Mononuclear cell (primary cell): ENCODE results near the gene AMPH. TPM values are rescaled to one million over a fixed set of nuclear protein-coding genes. Genes with fewer than 3 reads are reported as not detected.
"Not testable (repeated sequence)": the region's sequence is repeated elsewhere in the genome, so short reads cannot be mapped to it uniquely, and the experiment has no call there.

Source experiments
- H3K27me3 ChIP-seq: 2 replicates; pipeline ENCODE4 v1.6.0; 2011; ENCODE audit warnings: low read length, control low read depth; ENCODE audit not compliant: insufficient read depth
- H3K4me1 ChIP-seq: 2 replicates; pipeline ENCODE4 v1.5.1; 2011; ENCODE audit warnings: mild to moderate bottlenecking, low read length, control low read depth; ENCODE audit not compliant: insufficient read depth
- H3K4me3 ChIP-seq: 2 replicates; pipeline ENCODE4 v1.5.1; 2011; ENCODE audit warnings: mild to moderate bottlenecking, low read length, moderate library complexity
- H3K9me3 ChIP-seq: 2 replicates; pipeline ENCODE4 v1.5.1; 2011; ENCODE audit warnings: low read depth, mild to moderate bottlenecking, control low read depth, low read length
- total RNA-seq: library from RNA; depleted of rRNA; stranded (reverse); fragments of >200 nt; gene quantifications from one replicate; pipeline ENCODE4 v1.2.3, GENCODE V29; 2012

Gene AMPH
- total RNA-seq, 1 donor = 0.10 TPM

GRCh38 chr7:38580485-38580884 is 50.7 kb downstream of the AMPH start:
- Histone ChIP-seq H3K27me3 (no peaks in the 10 kb centered on the region), H3K9me3 (no peaks in the 10 kb centered on the region), H3K4me3 (no peak overlapping the region), H3K4me1 (no peaks in the 10 kb centered on the region)

GRCh38 chr7:38574086-38574485 is 57.1 kb downstream of the AMPH start:
- no peak overlapping the region for H3K4me3 ChIP-seq
- no peaks in the 10 kb centered on the region for H3K9me3 ChIP-seq
- no peaks in the 10 kb centered on the region for H3K4me1 ChIP-seq
- no peaks in the 10 kb centered on the region for H3K27me3 ChIP-seq

- not testable (repeated sequence) for H3K4me3 ChIP-seq, H3K27me3 ChIP-seq, H3K9me3 ChIP-seq, H3K4me1 ChIP-seq
These were observed 59.6 kb downstream of the AMPH start for GRCh38 chr7:38571620-38572019.

- H3K9me3 ChIP-seq = no peaks in the 10 kb centered on the region
- H3K27me3 ChIP-seq = no peaks in the 10 kb centered on the region
- H3K4me1 ChIP-seq = no peaks in the 10 kb centered on the region
- no peak overlapping the region for H3K4me3 ChIP-seq
These were observed 62.7 kb downstream of the AMPH start for GRCh38 chr7:38568497-38568896.

- H3K27me3 ChIP-seq = no peaks in the 10 kb centered on the region
- no peaks in the 10 kb centered on the region for H3K9me3 ChIP-seq
- H3K4me1 ChIP-seq = no peaks in the 10 kb centered on the region
- no peak overlapping the region for H3K4me3 ChIP-seq
These were observed 65.9 kb downstream of the AMPH start for GRCh38 chr7:38565289-38565688.

- Histone ChIP-seq H3K4me3 (no peak overlapping the region), H3K27me3 (no peaks in the 10 kb centered on the region), H3K4me1 (no peaks in the 10 kb centered on the region), H3K9me3 (no peaks in the 10 kb centered on the region)
These were observed 67.4 kb downstream of the AMPH start for GRCh38 chr7:38563741-38564140.

GRCh38 chr7:38561166-38561565 is 70.0 kb downstream of the AMPH start:
- no peak overlapping the region for H3K4me3 ChIP-seq
- H3K9me3 ChIP-seq = no peaks in the 10 kb centered on the region
- H3K4me1 ChIP-seq = no peaks in the 10 kb centered on the region
- H3K27me3 ChIP-seq = peaks cover 3% of the 10 kb centered on the region

GRCh38 chr7:38558761-38559345 is 72.3 kb downstream of the AMPH start:
- Histone ChIP-seq H3K4me1 (no peaks in the 10 kb centered on the region), H3K4me3 (no peak overlapping the region), H3K9me3 (no peaks in the 10 kb centered on the region), H3K27me3 (peaks cover 3% of the 10 kb centered on the region)

GRCh38 chr7:38554586-38554985 is 76.6 kb downstream of the AMPH start:
- Histone ChIP-seq H3K27me3 (peaks cover 5% of the 10 kb centered on the region), H3K4me1 (no peaks in the 10 kb centered on the region), H3K4me3 (no peak overlapping the region), H3K9me3 (no peaks in the 10 kb centered on the region)

GRCh38 chr7:38550836-38551235 is 80.3 kb downstream of the AMPH start:
- H3K27me3 ChIP-seq = peaks cover 3% of the 10 kb centered on the region
- H3K4me3 ChIP-seq = no peak overlapping the region
- no peaks in the 10 kb centered on the region for H3K4me1 ChIP-seq
- no peaks in the 10 kb centered on the region for H3K9me3 ChIP-seq

GRCh38 chr7:38548605-38549004 is 82.6 kb downstream of the AMPH start:
- Histone ChIP-seq H3K27me3 (peaks cover 3% of the 10 kb centered on the region), H3K4me1 (no peaks in the 10 kb centered on the region), H3K4me3 (no peak overlapping the region), H3K9me3 (no peaks in the 10 kb centered on the region)

GRCh38 chr7:38546763-38547162 is 84.4 kb downstream of the AMPH start:
- Histone ChIP-seq H3K27me3 (peaks cover 3% of the 10 kb centered on the region), H3K9me3 (no peaks in the 10 kb centered on the region), H3K4me3 (no peak overlapping the region), H3K4me1 (no peaks in the 10 kb centered on the region)

GRCh38 chr7:38545977-38546376 is 85.2 kb downstream of the AMPH start:
- Histone ChIP-seq H3K27me3 (peaks cover 3% of the 10 kb centered on the region), H3K4me1 (no peaks in the 10 kb centered on the region), H3K4me3 (no peak overlapping the region), H3K9me3 (no peaks in the 10 kb centered on the region)

- Histone ChIP-seq H3K27me3 (no peaks in the 10 kb centered on the region), H3K4me3 (no peak overlapping the region), H3K4me1 (no peaks in the 10 kb centered on the region), H3K9me3 (no peaks in the 10 kb centered on the region)
These were observed 89.0 kb downstream of the AMPH start for GRCh38 chr7:38542156-38542555.

GRCh38 chr7:38541440-38541839 is 89.7 kb downstream of the AMPH start:
- H3K27me3 ChIP-seq = peaks cover 3% of the 10 kb centered on the region
- no peaks in the 10 kb centered on the region for H3K9me3 ChIP-seq
- H3K4me1 ChIP-seq = no peaks in the 10 kb centered on the region
- no peak overlapping the region for H3K4me3 ChIP-seq

GRCh38 chr7:38539477-38540081 is 91.6 kb downstream of the AMPH start:
- H3K9me3 ChIP-seq = no peaks in the 10 kb centered on the region
- H3K4me3 ChIP-seq = no peak overlapping the region
- no peaks in the 10 kb centered on the region for H3K4me1 ChIP-seq
- peaks cover 3% of the 10 kb centered on the region for H3K27me3 ChIP-seq
